ENCODE measurements around the gene FANCC. TPM values are rescaled to one million over a fixed set of nuclear protein-coding genes. Genes with fewer than 3 reads are reported as not detected.
A peak's percentile ranks its signal among the peaks of the same experiment; 100 is the strongest.

Gene FANCC
- total and polyA plus RNA-seq, 12 donors = 1.9 to 6.1 (median 3.3) TPM

GRCh38 chr9:95193480-95193879 is 124.0 kb downstream of the FANCC start:
- 89 to 97% (median 93%) methylated on average over 5 of the region's 5 CpGs for WGBS, 4 donors
- DNase-seq = no peak
- TF ChIP-seq, protein P1, sequence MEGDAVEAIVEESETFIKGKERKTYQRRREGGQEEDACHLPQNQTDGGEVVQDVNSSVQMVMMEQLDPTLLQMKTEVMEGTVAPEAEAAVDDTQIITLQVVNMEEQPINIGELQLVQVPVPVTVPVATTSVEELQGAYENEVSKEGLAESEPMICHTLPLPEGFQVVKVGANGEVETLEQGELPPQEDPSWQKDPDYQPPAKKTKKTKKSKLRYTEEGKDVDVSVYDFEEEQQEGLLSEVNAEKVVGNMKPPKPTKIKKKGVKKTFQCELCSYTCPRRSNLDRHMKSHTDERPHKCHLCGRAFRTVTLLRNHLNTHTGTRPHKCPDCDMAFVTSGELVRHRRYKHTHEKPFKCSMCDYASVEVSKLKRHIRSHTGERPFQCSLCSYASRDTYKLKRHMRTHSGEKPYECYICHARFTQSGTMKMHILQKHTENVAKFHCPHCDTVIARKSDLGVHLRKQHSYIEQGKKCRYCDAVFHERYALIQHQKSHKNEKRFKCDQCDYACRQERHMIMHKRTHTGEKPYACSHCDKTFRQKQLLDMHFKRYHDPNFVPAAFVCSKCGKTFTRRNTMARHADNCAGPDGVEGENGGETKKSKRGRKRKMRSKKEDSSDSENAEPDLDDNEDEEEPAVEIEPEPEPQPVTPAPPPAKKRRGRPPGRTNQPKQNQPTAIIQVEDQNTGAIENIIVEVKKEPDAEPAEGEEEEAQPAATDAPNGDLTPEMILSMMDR (IDR thresholded peaks at IDR 0.05) = no peak
- TF ChIP-seq POLR2A (IDR thresholded peaks at IDR 0.05) = no peak
- Histone ChIP-seq H3K4me3 (no peak overlapping the region), H3K36me3 (replicated peaks in 1 of 2) (no peaks in the 10 kb centered on the region), H3K4me1 (replicated peaks in 1 of 2) (peaks cover 0 to 12% of the 10 kb centered on the region in 2 donors), H3K27ac (no peak overlapping the region), H3K9me3 (replicated peaks in 1 of 3) (no peaks in the 10 kb centered on the region), H3K27me3 (no peaks in the 10 kb centered on the region)
- intact Hi-C loops (cut with DNase I) = no loop called here

GRCh38 chr9:95193067-95193466 is 124.4 kb downstream of the FANCC start:
- Histone ChIP-seq H3K36me3 (replicated peaks in 1 of 2) (no peaks in the 10 kb centered on the region), H3K9me3 (replicated peaks in 1 of 3) (no peaks in the 10 kb centered on the region), H3K4me1 (replicated peaks in 1 of 2) (peaks cover 0 to 12% of the 10 kb centered on the region in 2 donors), H3K27ac (no peak overlapping the region), H3K27me3 (no peaks in the 10 kb centered on the region), H3K4me3 (no peak overlapping the region)
- no peak for DNase-seq
- TF ChIP-seq, protein P1 (IDR thresholded peaks at IDR 0.05) = no peak
- TF ChIP-seq POLR2A (IDR thresholded peaks at IDR 0.05) = no peak
- intact Hi-C loops (cut with DNase I) = no loop called here
- 90 to 94% (median 90%) methylated on average over 8 of the region's 8 CpGs for whole genome bisulfite sequencing, 4 donors

DNA sequence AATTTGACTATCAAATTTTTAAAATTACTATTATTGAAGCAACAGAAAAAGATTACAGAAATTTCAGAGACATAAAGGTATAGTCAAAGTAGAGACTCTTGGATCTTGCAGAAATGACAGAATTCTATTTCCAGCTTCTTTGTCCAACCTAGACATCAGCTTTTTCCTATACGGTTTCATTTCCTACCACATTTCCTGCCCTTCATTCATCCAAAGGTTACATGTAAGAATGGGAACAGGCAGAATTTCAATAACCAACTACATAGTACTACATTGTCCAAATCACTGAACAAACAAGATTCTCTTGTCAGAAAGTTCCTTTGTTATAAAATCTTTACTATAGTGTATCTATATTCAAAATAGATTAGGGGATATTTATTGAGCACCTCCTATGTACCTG is 124.9 kb downstream of the FANCC start:
- TF ChIP-seq, protein P1 (IDR thresholded peaks at IDR 0.05) = no peak
- TF ChIP-seq POLR2A (IDR thresholded peaks at IDR 0.05) = no peak
- H3K4me3 ChIP-seq = no peak overlapping the region

GRCh38 chr9:95190413-95190812 is 127.1 kb downstream of the FANCC start:
- intact Hi-C loops (cut with DNase I) = no loop called here
- Histone ChIP-seq H3K9me3 (replicated peaks in 1 of 3) (no peaks in the 10 kb centered on the region), H3K4me1 (replicated peaks in 1 of 2) (peaks cover 0 to 12% of the 10 kb centered on the region in 2 donors), H3K27ac (peak overlapping the region in 1 of 5 donors; percentile 64), H3K27me3 (no peaks in the 10 kb centered on the region), H3K4me3 (no peak overlapping the region), H3K36me3 (replicated peaks in 1 of 2) (no peaks in the 10 kb centered on the region)
- DNase-seq = no peak
- WGBS, 4 donors = 89 to 97% (median 94%) methylated on average over 4 of the region's 4 CpGs
- TF ChIP-seq POLR2A (IDR thresholded peaks at IDR 0.05) = no peak
- TF ChIP-seq, protein P1 (IDR thresholded peaks at IDR 0.05) = no peak

More for the DNA sequence above, 124.9 kb downstream of the FANCC start:
- Histone ChIP-seq H3K9me3 (replicated peaks in 1 of 3) (no peaks in the 10 kb centered on the region), H3K36me3 (replicated peaks in 1 of 2) (no peaks in the 10 kb centered on the region), H3K27me3 (no peaks in the 10 kb centered on the region), H3K4me1 (replicated peaks in 1 of 2) (peaks cover 0 to 12% of the 10 kb centered on the region in 2 donors), H3K27ac (no peak overlapping the region)
- no peak for DNase-seq
- intact Hi-C loops (cut with DNase I) = no loop called here
- WGBS, 4 donors = 79 to 90% (median 82%) methylated on average over 1 of the region's 1 CpG
